Gastrocnemius medialis (tissue), 4 donors: ENCODE data around the gene KIF21B. TPM values are rescaled to one million over a fixed set of nuclear protein-coding genes. Genes with fewer than 3 reads are reported as not detected.
"Not testable (repeated sequence)": the region's sequence is repeated elsewhere in the genome, so short reads cannot be mapped to it uniquely, and the experiment has no call there.

ENCODE experiments used
- ATAC-seq, 2 donors: fragments of 150-250 bp; one replicate each; pipeline ENCODE4 v1.9.1; 2016
- DNase-seq, 2 donors: peaks; one replicate each; pipeline ENCODE4 v3.0.0-alpha.2; 2019
- H3K27ac ChIP-seq, 4 donors: fragments of 200-600 bp; sonication (generic); 1 replicate in 1 of 4; 2 replicates in 3 of 4; pipeline ENCODE4 v1.5.1; 2016 to 2018; ENCODE audit warnings: mild to moderate bottlenecking in 2 of 4, moderate library complexity in 1 of 4
- H3K27me3 ChIP-seq, 3 donors: fragments of 200-600 bp; sonication (generic) in 2 of 3; 1 replicate in 1 of 3; 2 replicates in 2 of 3; pipeline versions ENCODE4 v1.5.1 to v1.6.0; 2016 to 2019; ENCODE audit warnings: mild to moderate bottlenecking in 1 of 3, moderate library complexity in 1 of 3
- H3K36me3 ChIP-seq, 2 donors: fragments of 200-600 bp; sonication (generic) in 1 of 2; one replicate each; pipeline ENCODE4 v1.5.1; 2017 to 2018
- H3K4me1 ChIP-seq, 2 donors: fragments of 200-600 bp; sonication (generic) in 1 of 2; one replicate each; pipeline ENCODE4 v1.5.1; 2016 to 2017; ENCODE audit warnings: mild to moderate bottlenecking in 2 of 2
- H3K4me3 ChIP-seq, 4 donors: fragments of 200-600 bp; sonication (generic) in 3 of 4; 1 replicate in 1 of 4; 2 replicates in 3 of 4; pipeline ENCODE4 v1.5.1; 2016 to 2019; ENCODE audit warnings: mild to moderate bottlenecking in 2 of 4
- H3K9me3 ChIP-seq, 3 donors: fragments of 200-600 bp; sonication (generic) in 2 of 3; 1 replicate in 1 of 3; 2 replicates in 2 of 3; pipeline ENCODE4 v1.5.1; 2016 to 2019
- POLR2A ChIP-seq, 2 donors: fragments of 450-650 bp; IDR thresholded peaks; one replicate each; pipeline ENCODE4 v1.6.1; 2017; ENCODE audit warnings: antibody characterized with exemption in 2 of 2, mild to moderate bottlenecking in 2 of 2, moderate library complexity in 2 of 2
- in situ Hi-C, 4 donors: fragments of 200-750 bp; cut with MboI; loops; one replicate each; pipeline versions ENCODE4 v1.15.0 to v1.8.0; 2017; ENCODE audit warnings: low sequenced_read_pairs in 4 of 4
- intact Hi-C: fragments of 100-400 bp; cut with DNase I; formaldehyde crosslinking; loops from one replicate; pipeline ENCODE4 v1.15.1; 2023; ENCODE audit warnings: low total_unique reads
- total RNA-seq, 4 donors: library from RNA; depleted of rRNA; stranded (reverse); fragments of >200 nt; gene quantifications; one replicate each; pipeline versions ENCODE4 v1.1.0 to v1.2.3, GENCODE V29; 2016
- TF ChIP-seq, protein P1 (sequence below), 5 experiments: fragments of 450-650 bp in 3 of 5; fragments of 200-600 bp in 2 of 5; sonication (generic) in 2 of 5; IDR thresholded peaks in 4 of 5; conservative IDR thresholded peaks in 1 of 5; 1 replicate in 4 of 5; 2 replicates in 1 of 5; pipeline ENCODE4 v1.5.1; 2016 to 2019; ENCODE audit warnings: antibody characterized with exemption in 5 of 5, mild to moderate bottlenecking in 3 of 5, moderate library complexity in 3 of 5

Gene KIF21B
- total RNA-seq, 4 donors from 2014 or later: 0.23 to 0.49 (median 0.36) TPM

DNA sequence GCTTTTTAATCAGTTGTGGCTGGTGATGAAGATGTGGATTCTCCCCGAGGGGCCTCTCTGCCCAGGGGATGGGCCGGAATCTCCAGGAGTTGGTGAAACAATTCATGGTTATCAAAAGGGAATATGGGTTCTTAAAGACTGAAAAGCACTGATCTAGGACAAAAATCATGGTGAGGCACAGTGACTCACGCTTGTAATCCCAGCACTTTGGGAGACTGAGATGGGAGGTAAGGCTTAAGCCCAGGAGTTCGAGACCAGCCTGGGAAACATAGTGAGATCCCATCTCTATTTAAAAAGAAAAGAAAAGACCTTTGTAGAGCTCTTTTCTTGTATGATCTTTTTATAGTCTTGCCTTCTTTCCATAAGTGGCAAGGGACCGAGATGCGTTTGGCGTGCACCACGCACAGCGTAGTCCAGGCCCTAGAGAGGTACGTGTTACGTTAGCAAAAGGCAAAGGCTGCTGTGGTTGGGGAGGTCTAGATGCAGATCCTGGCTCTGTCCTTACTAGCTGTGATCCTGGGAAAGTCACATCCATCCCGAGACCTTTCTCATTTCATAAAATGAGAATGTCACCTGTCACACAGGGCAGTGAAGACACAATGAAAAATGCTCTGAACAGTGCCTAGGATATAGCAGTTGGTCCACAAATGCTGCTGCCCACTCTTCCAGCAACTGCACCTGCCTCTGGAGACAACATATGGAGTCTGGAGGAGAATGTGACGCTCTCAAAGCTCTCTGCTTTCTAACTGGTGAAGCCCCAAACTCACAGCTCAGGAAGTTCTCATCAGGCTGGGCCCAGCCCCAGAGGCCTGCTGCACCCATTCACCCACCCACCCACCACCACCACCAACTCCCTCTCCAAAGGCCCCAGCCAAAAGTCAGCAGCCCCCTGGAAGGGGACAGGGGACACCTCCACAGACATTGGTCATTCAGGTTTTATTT lies 54.8 kb downstream of the KIF21B start:
- in situ Hi-C loops (loop anchor here in 2 of 4 donors (10.0 kb wide), 2 partner anchors 236 to 256 kb away; no protein-coding TSS in a partner anchor), intact Hi-C loops (no loop called here)
- H3K27ac ChIP-seq: no peak overlapping the region
- DNase-seq: no peak
- no peak for ATAC-seq
- peaks cover 0 to 5% of the 10 kb centered on the region in 2 donors for H3K4me1 ChIP-seq
- H3K4me3 ChIP-seq: no peak overlapping the region
- H3K27me3 ChIP-seq: no peaks in the 10 kb centered on the region
- no peaks in the 10 kb centered on the region for H3K36me3 ChIP-seq
- no peaks in the 10 kb centered on the region for H3K9me3 ChIP-seq
- TF ChIP-seq POLR2A (IDR thresholded peaks at IDR 0.05): no peak
- TF ChIP-seq, protein P1, sequence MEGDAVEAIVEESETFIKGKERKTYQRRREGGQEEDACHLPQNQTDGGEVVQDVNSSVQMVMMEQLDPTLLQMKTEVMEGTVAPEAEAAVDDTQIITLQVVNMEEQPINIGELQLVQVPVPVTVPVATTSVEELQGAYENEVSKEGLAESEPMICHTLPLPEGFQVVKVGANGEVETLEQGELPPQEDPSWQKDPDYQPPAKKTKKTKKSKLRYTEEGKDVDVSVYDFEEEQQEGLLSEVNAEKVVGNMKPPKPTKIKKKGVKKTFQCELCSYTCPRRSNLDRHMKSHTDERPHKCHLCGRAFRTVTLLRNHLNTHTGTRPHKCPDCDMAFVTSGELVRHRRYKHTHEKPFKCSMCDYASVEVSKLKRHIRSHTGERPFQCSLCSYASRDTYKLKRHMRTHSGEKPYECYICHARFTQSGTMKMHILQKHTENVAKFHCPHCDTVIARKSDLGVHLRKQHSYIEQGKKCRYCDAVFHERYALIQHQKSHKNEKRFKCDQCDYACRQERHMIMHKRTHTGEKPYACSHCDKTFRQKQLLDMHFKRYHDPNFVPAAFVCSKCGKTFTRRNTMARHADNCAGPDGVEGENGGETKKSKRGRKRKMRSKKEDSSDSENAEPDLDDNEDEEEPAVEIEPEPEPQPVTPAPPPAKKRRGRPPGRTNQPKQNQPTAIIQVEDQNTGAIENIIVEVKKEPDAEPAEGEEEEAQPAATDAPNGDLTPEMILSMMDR (IDR thresholded peaks at IDR 0.05 in 4 of 5, conservative IDR thresholded peaks at IDR 0.05 in 1 of 5): no peak

DNA sequence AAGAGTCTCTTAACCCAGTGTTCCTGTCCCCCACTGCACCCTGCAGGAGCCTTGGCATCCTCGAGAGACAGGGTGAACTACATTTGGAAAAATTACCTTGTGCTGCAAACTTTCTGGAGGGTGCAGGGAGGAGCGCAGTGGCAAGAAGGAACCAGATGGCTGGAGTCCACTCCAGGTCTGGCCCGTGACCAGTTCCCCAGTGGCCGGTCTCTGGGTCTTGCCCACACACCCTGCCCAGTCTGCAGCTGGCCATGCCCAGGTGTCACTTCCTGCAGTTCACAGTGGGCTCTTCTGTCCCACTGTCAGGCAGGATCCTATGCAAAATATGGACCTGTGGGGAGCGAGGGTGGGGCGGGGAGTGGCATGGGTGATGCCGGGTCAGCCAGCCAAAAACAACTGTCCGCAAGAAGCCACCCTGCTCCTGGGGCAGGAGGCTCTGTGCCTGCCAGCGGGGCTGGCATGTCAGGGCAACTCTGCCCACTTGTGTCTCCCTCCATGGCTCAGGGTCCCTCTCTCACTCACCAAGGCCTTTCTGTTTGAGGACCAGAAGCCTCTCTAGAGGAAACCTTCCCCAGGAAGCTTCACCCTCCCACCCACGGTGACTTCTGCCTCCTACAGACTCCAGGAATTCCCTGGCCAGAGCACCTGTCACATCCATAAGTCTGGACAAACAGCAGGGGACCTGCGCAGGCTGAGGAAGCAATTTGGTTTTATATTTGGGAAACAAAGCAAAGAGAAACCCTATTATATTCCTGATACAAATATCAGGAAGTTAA lies 55.6 kb downstream of the KIF21B start:
- no peak for DNase-seq
- Histone ChIP-seq H3K4me3 (no peak overlapping the region), H3K27ac (no peak overlapping the region), H3K27me3 (no peaks in the 10 kb centered on the region), H3K36me3 (no peaks in the 10 kb centered on the region), H3K4me1 (peaks cover 0 to 5% of the 10 kb centered on the region in 2 donors), H3K9me3 (no peaks in the 10 kb centered on the region)
- intact Hi-C loops: no loop called here
- in situ Hi-C loops: loop anchor here in 2 of 4 donors (10.0 kb wide), 2 partner anchors 237 to 257 kb away; no protein-coding TSS in a partner anchor
- TF ChIP-seq POLR2A (IDR thresholded peaks at IDR 0.05): no peak
- TF ChIP-seq, protein P1 (IDR thresholded peaks at IDR 0.05 in 4 of 5, conservative IDR thresholded peaks at IDR 0.05 in 1 of 5): no peak
- no peak for ATAC-seq

- no peaks in the 10 kb centered on the region for H3K27me3 ChIP-seq
- DNase-seq: no peak
- no peaks in the 10 kb centered on the region for H3K9me3 ChIP-seq
- in situ Hi-C loops (loop anchor here in 2 of 4 donors (10.0 kb wide), 2 partner anchors 238 to 258 kb away; no protein-coding TSS in a partner anchor), intact Hi-C loops (no loop called here)
- no peak for ATAC-seq
- TF ChIP-seq POLR2A (IDR thresholded peaks at IDR 0.05): no peak
- TF ChIP-seq, protein P1 (IDR thresholded peaks at IDR 0.05 in 4 of 5, conservative IDR thresholded peaks at IDR 0.05 in 1 of 5): no peak
- peaks cover 0 to 1% of the 10 kb centered on the region in 2 donors for H3K4me1 ChIP-seq
- no peaks in the 10 kb centered on the region for H3K36me3 ChIP-seq
- H3K4me3 ChIP-seq: no peak overlapping the region
- H3K27ac ChIP-seq: no peak overlapping the region
These were observed 56.6 kb downstream of the KIF21B start for GRCh38 chr1:200966934-200967333.

DNA sequence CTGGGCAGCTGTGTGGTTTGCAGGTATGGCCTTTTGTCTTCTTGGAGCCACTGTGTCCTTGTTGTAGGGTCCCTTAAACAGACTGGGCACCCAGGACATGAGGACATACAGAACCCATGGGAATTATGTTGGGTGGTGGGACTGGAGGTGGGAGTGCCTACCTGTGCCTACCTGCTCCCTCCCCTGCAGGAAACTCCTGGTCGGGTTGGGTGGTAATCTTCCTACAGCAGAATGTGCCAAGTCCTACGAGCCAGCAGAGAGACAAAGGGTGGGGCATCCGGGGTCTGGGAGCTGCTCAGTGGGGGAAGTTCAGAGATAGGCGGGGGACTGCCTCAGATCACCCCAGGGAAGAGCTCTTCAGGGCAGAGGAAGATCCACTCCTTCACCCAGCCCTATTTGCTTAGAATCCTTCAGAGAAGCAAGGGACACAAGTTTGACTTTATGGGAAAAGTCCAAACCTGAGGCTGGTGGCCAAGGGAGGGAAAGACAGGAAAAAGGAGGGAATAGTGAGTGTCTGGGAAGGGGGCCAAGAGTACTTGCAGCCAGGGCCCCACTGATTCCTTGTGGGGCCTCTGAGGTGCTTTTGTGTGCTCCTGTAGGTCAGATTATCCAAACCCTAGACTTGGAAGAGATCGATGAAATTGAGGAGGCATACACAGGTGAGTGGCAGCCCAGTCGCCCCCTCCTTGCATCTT lies 58.3 kb downstream of the KIF21B start:
- in situ Hi-C loops: loop anchor here in 2 of 4 donors (10.0 kb wide), 2 partner anchors 240 to 260 kb away; no protein-coding TSS in a partner anchor

GRCh38 chr1:200963888-200964287 lies 59.6 kb downstream of the KIF21B start:
- H3K27me3 ChIP-seq, H3K36me3 ChIP-seq, H3K27ac ChIP-seq, intact Hi-C loops, ATAC-seq, DNase-seq, H3K9me3 ChIP-seq, H3K4me3 ChIP-seq, H3K4me1 ChIP-seq: not testable (repeated sequence)
- in situ Hi-C loops: loop anchor here in 2 of 4 donors (10.0 kb wide), 2 partner anchors 241 to 261 kb away; no protein-coding TSS in a partner anchor

More for the DNA sequence above, 58.3 kb downstream of the KIF21B start:
- no peak for DNase-seq
- H3K36me3 ChIP-seq: no peaks in the 10 kb centered on the region
- H3K4me1 ChIP-seq: no peaks in the 10 kb centered on the region
- H3K4me3 ChIP-seq: no peak overlapping the region
- H3K9me3 ChIP-seq: no peaks in the 10 kb centered on the region
- H3K27me3 ChIP-seq: no peaks in the 10 kb centered on the region
- no peak overlapping the region for H3K27ac ChIP-seq
- TF ChIP-seq POLR2A (IDR thresholded peaks at IDR 0.05): no peak
- TF ChIP-seq, protein P1 (IDR thresholded peaks at IDR 0.05 in 4 of 5, conservative IDR thresholded peaks at IDR 0.05 in 1 of 5): no peak
- no peak for ATAC-seq
- intact Hi-C loops: no loop called here
